Muscle of leg (tissue), 11 donors: ENCODE data around the gene ZCRB1. TPM values are rescaled to one million over a fixed set of nuclear protein-coding genes. Genes with fewer than 3 reads are reported as not detected.

Experiments
- DNase-seq: peaks from one replicate; pipeline ENCODE4 v3.0.0; 2013
- H3K27ac ChIP-seq: one replicate; pipeline ENCODE4 v1.5.1; 2013; ENCODE audit warnings: mild to moderate bottlenecking, low read length, control low read depth
- H3K27me3 ChIP-seq: one replicate; pipeline ENCODE4 v1.6.1; 2013; ENCODE audit warnings: low read length; ENCODE audit not compliant: control insufficient read depth, insufficient read depth
- H3K36me3 ChIP-seq: one replicate; pipeline ENCODE4 v1.6.1; 2013; ENCODE audit warnings: low read length; ENCODE audit not compliant: control insufficient read depth, insufficient read depth
- H3K4me1 ChIP-seq: one replicate; pipeline ENCODE4 v1.6.1; 2013; ENCODE audit warnings: low read length; ENCODE audit not compliant: control insufficient read depth, insufficient read depth
- H3K4me3 ChIP-seq: one replicate; pipeline ENCODE4 v1.5.1; 2013; ENCODE audit warnings: low read length, control low read depth
- H3K9me3 ChIP-seq: replicated peaks from 2 replicates; pipeline ENCODE4 v1.6.1; 2013; ENCODE audit warnings: low read depth, low read length; ENCODE audit not compliant: control insufficient read depth
- WGBS: methylation state at CpG from one replicate; pipeline ENCODE4 v1.1.5; 2013; ENCODE audit warnings: missing lambda C conversion rate; ENCODE audit not compliant: insufficient coverage; 5-methylcytosine and 5-hydroxymethylcytosine counted together
- polyA plus RNA-seq, 8 donors: library from polyadenylated mRNA; unstranded; fragments of 120-200 nt; gene quantifications; one replicate each; pipeline versions ENCODE4 v1.2.1 to v1.2.3, GENCODE V29; 2013; ENCODE audit warnings: inconsistent platforms in 1 of 8, low replicate concordance in 1 of 8; ENCODE audit not compliant: insufficient read length in 8 of 8, insufficient read depth in 1 of 8
- total RNA-seq: library from RNA; stranded (reverse); fragments of 120-200 nt; gene quantifications from one replicate; pipeline ENCODE4 v1.2.4, GENCODE V29; 2013

Gene ZCRB1
- total and polyA plus RNA-seq, 9 donors: 67.5 to 92.2 (median 78.4) TPM

DNA sequence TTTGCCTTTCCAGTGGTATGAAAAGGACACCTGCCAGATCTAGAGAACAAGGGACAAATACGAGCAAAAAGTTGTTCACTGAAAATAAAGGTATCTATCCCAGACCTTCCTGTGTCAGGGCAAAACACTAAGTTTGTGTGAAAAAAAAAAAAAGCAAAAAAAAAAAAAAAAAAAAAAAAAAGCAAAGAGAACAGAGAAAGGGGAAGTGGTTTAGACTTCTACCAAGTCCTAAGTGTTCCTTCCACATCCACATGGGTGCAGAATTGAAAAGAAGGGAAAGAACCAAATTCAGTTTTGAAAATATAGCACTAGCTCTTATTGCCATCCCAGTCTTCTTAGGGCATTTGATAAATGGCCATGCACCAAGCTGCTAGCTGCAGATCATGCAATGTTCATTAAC, 41.7 kb downstream of the ZCRB1 start:
- Histone ChIP-seq H3K27me3 (no peaks in the 10 kb centered on the region), H3K4me3 (no peak overlapping the region), H3K27ac (no peak overlapping the region), H3K4me1 (no peaks in the 10 kb centered on the region), H3K9me3 (no peaks in the 10 kb centered on the region), H3K36me3 (no peaks in the 10 kb centered on the region)
- DNase-seq: no peak
- no CpG with 5 or more reads among the region's 1 CpG for WGBS

DNA sequence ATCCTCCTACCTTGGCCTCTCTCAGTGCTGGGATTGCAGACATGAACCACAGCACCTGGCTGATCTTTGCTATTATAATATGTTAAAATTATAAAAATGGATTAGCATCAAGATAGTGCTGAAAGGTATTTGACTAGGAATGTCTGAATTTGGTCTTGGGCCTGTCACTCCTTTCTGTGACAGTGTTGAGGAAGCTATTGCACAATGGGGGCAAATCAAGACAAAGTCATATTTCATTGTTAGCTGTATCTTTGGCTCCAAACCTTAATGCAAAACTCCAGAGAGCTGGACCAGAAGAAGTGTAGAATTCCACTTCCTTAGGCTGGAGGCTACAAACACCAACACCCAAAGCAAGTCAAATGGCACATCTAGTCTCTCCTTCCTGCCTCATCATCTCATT, 42.2 kb downstream of the ZCRB1 start:
- no peaks in the 10 kb centered on the region for H3K36me3 ChIP-seq

DNA sequence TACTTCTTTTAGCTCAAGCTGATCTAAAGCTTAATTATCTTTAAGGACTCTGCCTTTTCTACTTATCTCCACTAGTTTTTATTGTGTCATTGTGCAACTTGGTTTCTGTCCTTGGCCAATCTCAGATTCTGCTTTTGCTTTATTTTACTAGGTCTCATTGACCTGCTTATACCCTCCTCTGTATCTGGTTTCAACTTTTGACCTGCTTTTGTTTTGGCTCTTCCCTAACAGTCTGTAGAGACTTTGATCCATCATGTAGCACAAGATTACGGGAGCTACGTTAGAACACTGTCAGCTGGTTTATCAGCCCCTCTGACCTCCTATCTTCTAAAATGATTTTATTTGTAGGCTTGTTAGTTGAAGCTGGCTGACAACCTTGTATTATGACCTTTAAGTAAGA, 43.6 kb downstream of the ZCRB1 start:
- DNase-seq: no peak
- H3K9me3 ChIP-seq: no peaks in the 10 kb centered on the region
- no peak overlapping the region for H3K4me3 ChIP-seq
- H3K27ac ChIP-seq: no peak overlapping the region
- H3K36me3 ChIP-seq: no peaks in the 10 kb centered on the region
- no CpG with 5 or more reads among the region's 2 CpGs for WGBS
- no peaks in the 10 kb centered on the region for H3K27me3 ChIP-seq
- no peaks in the 10 kb centered on the region for H3K4me1 ChIP-seq

More for the DNA sequence above, 42.2 kb downstream of the ZCRB1 start:
- H3K9me3 ChIP-seq: no peaks in the 10 kb centered on the region
- no peaks in the 10 kb centered on the region for H3K4me1 ChIP-seq
- no peak for DNase-seq
- H3K4me3 ChIP-seq: no peak overlapping the region
- H3K27ac ChIP-seq: no peak overlapping the region
- no peaks in the 10 kb centered on the region for H3K27me3 ChIP-seq

DNA sequence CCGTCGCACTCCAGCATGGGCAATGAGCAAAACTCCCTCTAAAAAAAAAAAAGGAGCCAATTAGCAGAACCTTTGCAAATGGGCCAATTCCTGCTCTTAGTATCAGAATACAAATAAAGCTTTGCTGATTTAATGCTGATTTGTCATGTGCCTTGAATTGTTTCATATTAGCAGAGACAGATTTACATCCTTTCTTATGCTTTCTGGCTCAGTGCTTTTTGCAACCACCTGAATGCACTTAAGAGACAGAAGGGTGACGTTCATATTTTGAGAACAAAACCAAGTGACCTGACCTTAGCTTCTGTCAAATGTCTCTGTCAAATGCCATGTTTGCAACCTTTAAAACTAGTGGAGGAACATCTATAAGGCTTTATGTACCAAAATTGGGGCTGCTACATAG, 44.0 kb downstream of the ZCRB1 start:
- DNase-seq: no peak

DNA sequence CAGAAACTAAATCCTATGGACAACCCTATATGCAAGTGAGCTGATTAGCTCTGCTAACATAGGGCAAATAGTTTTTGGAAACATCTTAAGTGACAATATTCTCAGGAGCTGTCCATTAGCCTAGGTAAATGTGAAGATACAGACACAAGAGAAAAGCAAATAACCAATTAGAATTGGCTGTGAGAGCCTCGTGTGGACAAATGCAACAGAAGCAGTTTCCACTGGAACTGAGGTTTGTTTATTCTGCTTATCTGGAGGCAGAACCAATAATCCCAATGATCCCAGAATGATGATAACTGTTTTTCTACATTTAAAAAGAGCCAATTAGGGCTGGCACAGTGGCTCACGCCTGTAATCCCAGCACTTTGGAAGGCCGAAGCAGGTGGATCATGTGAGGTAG, 44.6 kb downstream of the ZCRB1 start:
- H3K36me3 ChIP-seq: no peaks in the 10 kb centered on the region
- H3K4me1 ChIP-seq: no peaks in the 10 kb centered on the region
- no peak for DNase-seq
- no peak overlapping the region for H3K27ac ChIP-seq
- no peak overlapping the region for H3K4me3 ChIP-seq
- no peaks in the 10 kb centered on the region for H3K9me3 ChIP-seq
- H3K27me3 ChIP-seq: no peaks in the 10 kb centered on the region
- 100% methylated on average over 2 of the region's 3 CpGs for WGBS

More for the DNA sequence above, 44.0 kb downstream of the ZCRB1 start:
- no peaks in the 10 kb centered on the region for H3K36me3 ChIP-seq
- no peaks in the 10 kb centered on the region for H3K27me3 ChIP-seq
- no peaks in the 10 kb centered on the region for H3K9me3 ChIP-seq
- no peaks in the 10 kb centered on the region for H3K4me1 ChIP-seq
- H3K27ac ChIP-seq: no peak overlapping the region
- no CpG with 5 or more reads among the region's 3 CpGs for WGBS
- H3K4me3 ChIP-seq: no peak overlapping the region

DNA sequence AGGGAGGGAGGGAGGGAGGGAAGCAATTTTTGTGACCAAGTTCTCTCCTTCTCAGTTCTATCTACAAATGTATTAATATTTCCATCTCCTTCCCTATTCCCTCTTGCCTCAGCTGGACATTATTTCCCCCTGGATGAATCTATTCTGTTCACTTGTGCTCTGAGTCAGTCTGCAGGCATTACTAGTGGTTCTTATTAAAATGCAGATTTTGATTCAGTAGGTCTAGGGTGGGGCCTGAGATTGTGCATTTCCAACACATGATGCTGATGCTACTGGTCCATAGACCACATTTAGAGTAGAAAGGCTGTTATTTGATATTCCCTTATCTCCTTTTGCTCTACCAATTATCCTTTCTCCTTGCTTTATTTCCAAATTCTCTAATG, 47.8 kb downstream of the ZCRB1 start:
- H3K4me3 ChIP-seq: no peak overlapping the region
- no peak overlapping the region for H3K27ac ChIP-seq
- no peaks in the 10 kb centered on the region for H3K9me3 ChIP-seq
- no peaks in the 10 kb centered on the region for H3K4me1 ChIP-seq
- H3K36me3 ChIP-seq: no peaks in the 10 kb centered on the region
- DNase-seq: no peak
- H3K27me3 ChIP-seq: no peaks in the 10 kb centered on the region

DNA sequence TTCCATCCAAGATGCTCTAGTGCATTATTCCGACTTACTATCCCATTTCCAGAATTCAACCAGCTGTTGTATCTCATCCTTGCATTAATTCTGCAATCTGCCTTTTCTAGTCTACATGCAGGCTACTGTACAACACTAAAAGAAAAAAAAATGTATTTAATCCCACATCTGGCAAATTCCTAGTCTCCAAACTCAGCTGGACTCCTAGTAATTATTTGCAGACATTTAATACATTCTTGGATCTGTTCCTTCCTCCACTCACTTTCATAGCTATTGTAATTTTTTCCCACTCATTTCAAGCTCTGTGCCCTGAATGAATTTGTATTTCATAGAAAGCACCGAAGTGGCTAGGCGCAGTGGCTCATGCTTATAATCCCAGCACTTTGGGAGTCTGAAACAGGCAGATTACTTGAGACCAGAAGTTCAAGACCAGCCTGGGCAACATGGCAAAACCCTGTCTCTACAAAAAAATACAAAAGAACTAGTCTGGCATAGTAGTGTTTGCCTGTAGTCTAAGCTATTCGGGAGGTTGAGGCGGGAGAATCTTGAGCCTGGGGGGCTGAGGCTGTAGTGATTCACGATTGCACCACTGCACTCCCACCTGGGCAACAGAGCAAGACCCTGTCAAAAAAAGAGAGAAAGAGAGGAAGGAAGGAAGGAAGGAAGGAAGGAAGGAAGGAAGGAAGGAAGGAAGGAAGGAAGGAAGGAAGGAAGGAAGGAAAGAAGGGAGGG, 48.3 kb downstream of the ZCRB1 start:
- peaks cover 2% of the 10 kb centered on the region for H3K9me3 ChIP-seq
- peak; percentile 83 for DNase-seq
- no peak overlapping the region for H3K27ac ChIP-seq
- no peaks in the 10 kb centered on the region for H3K27me3 ChIP-seq
- no peak overlapping the region for H3K4me3 ChIP-seq
- H3K36me3 ChIP-seq: no peaks in the 10 kb centered on the region
- WGBS: 63% methylated on average over 1 of the region's 6 CpGs
- H3K4me1 ChIP-seq: no peaks in the 10 kb centered on the region

DNA sequence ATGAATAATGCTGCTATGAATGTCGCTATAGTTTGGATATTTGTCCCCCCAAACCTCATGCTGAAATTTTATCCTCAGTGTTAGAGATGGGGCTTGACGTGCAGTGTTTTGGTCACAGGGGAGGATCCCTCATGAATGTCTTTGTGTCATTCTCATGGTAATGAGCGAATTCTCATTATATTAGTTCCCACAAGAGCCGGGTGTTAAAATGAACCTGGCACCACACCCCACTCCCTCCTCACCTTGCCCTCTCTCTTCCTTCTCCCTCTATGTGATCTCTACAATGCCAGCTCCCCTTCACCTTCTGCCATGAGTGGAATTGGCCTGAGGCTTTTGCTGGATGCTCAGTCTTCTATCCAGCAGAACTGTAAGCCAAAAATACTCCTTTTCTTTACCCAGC, 50.4 kb downstream of the ZCRB1 start:
- no peak overlapping the region for H3K27ac ChIP-seq
- no peak for DNase-seq
- no peaks in the 10 kb centered on the region for H3K36me3 ChIP-seq
- no peaks in the 10 kb centered on the region for H3K4me1 ChIP-seq
- H3K27me3 ChIP-seq: no peaks in the 10 kb centered on the region
- no peak overlapping the region for H3K4me3 ChIP-seq
- H3K9me3 ChIP-seq: peaks cover 2% of the 10 kb centered on the region
- WGBS: 71% methylated on average over 1 of the region's 4 CpGs

DNA sequence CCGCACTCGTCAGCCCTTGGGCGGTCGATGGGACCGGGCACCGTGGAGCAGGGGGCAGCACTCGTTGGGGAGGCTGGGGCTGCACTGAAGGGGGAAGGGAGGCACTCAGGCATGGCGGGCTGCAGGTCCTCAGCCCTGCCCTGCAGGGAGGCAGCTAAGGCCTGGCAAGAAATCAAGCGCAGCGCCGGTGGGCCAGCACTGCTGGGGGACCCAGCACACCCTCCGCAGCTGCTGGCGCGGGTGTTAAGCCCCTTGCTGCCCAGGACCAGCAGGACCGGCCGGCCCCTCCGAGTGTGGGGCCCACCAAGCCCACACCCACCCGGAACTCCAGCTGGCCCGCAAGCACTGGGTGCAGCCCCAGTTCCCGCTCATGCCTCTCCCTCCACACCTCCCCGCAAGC, 52.2 kb downstream of the ZCRB1 start:
- peaks cover 2% of the 10 kb centered on the region for H3K9me3 ChIP-seq
- WGBS: 97% methylated on average over 20 of the region's 21 CpGs
- H3K4me1 ChIP-seq: no peaks in the 10 kb centered on the region
- H3K4me3 ChIP-seq: no peak overlapping the region
- H3K27ac ChIP-seq: no peak overlapping the region
- H3K27me3 ChIP-seq: no peaks in the 10 kb centered on the region
- no peaks in the 10 kb centered on the region for H3K36me3 ChIP-seq
- DNase-seq: no peak

DNA sequence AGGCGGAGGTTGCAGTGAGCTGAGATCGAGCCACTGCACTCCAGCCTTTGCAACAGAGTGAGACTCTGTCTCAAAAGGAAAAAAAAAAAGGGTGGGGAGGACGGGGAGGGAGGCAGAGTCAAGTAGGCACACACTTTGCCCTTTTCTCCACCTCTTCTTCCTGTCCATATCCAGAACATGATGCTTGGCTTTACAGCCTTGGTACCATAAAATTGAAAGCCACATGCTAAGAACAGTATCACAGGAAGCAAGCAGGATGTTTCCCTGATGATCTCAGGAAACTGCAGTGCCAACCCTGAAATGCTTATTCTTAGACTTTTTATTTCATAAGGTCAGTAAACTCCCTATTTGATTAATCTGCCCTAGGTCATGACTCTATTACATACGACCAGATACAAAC, 55.3 kb downstream of the ZCRB1 start:
- H3K36me3 ChIP-seq: no peaks in the 10 kb centered on the region

More for the DNA sequence above, 55.3 kb downstream of the ZCRB1 start:
- Histone ChIP-seq H3K4me1 (peaks cover 6% of the 10 kb centered on the region), H3K4me3 (no peak overlapping the region), H3K9me3 (peaks cover 2% of the 10 kb centered on the region), H3K27ac (no peak overlapping the region), H3K27me3 (no peaks in the 10 kb centered on the region)
- DNase-seq: no peak
- 77% methylated on average over 2 of the region's 4 CpGs for WGBS
